ENCODE results near the gene C3orf20. TPM values are rescaled to one million over a fixed set of nuclear protein-coding genes. Genes with fewer than 3 reads are reported as not detected.

C3orf20 gene
- total RNA-seq, 3 donors from 2014 or later = 0.08 to 0.14 TPM; not detected in 1

DNA sequence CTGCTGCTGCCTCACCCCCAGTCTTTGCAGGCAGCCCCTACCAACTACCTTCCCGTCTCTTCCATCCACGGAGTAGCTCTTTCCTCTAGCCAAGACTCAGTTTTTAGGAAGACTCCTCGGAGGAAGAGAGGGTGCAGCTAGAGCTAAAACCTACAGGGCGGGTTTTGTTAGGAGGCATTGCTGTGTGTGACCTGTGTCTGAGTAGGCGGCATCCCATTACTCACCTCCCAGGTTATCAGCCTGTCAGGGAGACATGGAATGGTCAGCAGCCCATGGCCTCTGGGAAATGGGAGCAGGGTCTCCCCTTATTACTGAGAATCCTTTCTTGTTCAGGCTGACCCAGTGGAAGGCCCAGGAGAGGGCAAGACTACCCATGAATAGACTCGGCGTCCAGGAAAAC is 100.1 kb downstream of the C3orf20 start:
- ATAC-seq (no peak), DNase-seq (no peak)
- Mint-ChIP-seq H3K9me3 (peaks cover 9% of the 10 kb centered on the region), H3K27me3 (ENCODE audit: low read depth) (no peaks in the 10 kb centered on the region), H3K4me1 (ENCODE audit: low read depth) (no peaks in the 10 kb centered on the region), H3K4me3 (no peak overlapping the region), H3K36me3 (ENCODE audit: insufficient read depth) (no peaks in the 10 kb centered on the region)

DNA sequence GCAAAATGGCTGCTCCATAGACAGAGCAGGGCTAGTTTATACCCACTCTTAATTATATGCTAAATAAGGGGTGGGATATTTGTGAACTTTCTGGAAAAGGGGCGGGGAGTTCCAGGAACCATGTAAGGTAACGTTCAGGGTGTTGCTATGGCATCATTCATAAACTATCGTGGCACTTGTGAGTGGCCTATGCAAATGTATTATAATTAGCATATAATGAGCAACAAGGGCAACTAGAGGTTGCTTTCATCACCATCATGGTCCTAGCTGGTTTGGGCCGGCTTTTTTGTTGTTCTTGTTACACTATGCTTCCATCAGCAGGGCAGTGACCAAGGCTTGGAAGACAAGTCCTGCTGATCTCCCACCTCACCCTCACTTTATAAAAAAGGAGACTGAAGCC is 100.6 kb downstream of the C3orf20 start:
- peaks cover 9% of the 10 kb centered on the region for H3K9me3 Mint-ChIP-seq
- no peaks in the 10 kb centered on the region for H3K36me3 Mint-ChIP-seq (ENCODE audit: insufficient read depth)
- ATAC-seq (no peak), DNase-seq (no peak)
- H3K4me1 Mint-ChIP-seq (ENCODE audit: low read depth) = no peaks in the 10 kb centered on the region
- H3K27me3 Mint-ChIP-seq (ENCODE audit: low read depth) = no peaks in the 10 kb centered on the region
- H3K4me3 Mint-ChIP-seq = no peak overlapping the region

DNA sequence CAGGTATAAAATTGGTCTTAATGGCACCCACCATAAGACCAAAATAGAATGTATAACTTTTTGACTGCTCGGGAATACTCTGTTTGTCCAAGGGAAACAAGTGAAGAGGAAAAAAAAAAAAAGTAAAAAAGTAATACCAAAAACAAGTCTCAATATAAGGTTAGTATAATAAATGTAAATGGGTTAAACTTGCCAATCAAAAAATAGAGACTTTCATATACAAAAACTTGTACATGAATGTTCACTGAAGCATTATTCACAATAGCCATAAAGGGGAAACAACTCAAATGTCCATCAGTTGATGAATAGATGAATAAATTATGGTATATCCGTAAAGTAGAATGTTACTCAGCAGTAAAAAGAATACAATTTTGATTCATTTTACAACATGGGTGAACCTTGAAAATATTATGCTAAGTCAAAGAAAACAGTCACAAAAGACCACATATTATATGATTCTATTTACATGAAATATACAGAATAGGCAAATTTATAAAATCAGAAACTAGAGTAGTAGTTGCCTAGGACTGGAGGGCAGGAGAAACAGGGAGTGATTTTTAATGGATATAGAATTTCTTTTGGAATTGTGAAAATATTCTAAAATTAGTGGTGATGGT is 104.2 kb downstream of the C3orf20 start:
- ATAC-seq (no peak), DNase-seq (no peak)
- Mint-ChIP-seq H3K27me3 (ENCODE audit: low read depth) (no peaks in the 10 kb centered on the region), H3K4me1 (ENCODE audit: low read depth) (no peaks in the 10 kb centered on the region), H3K36me3 (ENCODE audit: insufficient read depth) (no peaks in the 10 kb centered on the region), H3K4me3 (no peak overlapping the region), H3K9me3 (peaks cover 9% of the 10 kb centered on the region)

DNA sequence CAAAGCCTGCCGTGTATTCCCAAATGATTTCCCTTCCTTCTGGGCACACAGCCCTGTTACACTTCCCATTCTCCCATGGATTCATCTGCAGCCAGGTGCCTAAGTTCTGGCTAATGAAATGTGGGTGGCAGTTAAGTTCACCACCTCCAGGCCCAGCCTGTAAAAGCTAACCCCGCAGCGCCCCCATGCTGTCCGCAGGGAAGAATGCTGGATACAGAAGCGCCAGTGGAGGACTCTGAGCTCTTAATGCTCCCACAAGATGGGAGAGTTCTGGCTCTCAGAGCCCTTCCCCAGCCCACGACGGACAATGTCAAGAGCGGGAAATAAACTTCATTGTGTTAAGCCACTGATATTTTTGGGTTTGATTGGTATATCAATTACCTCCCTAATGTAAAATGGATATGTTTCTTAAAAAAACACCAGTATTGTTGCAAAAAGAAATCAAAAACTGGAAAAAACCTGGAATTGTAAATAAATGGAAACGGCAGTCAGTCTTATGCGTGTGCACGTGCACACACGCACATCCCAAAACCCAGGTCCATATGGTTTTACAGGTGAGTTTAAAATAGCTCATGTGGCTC is 106.1 kb downstream of the C3orf20 start:
- peaks cover 4% of the 10 kb centered on the region for H3K27me3 Mint-ChIP-seq (ENCODE audit: low read depth)
- H3K4me3 Mint-ChIP-seq = no peak overlapping the region
- H3K4me1 Mint-ChIP-seq (ENCODE audit: low read depth) = no peaks in the 10 kb centered on the region
- no peak for ATAC-seq
- peaks cover 9% of the 10 kb centered on the region for H3K9me3 Mint-ChIP-seq
- no peaks in the 10 kb centered on the region for H3K36me3 Mint-ChIP-seq (ENCODE audit: insufficient read depth)
- no peak for DNase-seq

DNA sequence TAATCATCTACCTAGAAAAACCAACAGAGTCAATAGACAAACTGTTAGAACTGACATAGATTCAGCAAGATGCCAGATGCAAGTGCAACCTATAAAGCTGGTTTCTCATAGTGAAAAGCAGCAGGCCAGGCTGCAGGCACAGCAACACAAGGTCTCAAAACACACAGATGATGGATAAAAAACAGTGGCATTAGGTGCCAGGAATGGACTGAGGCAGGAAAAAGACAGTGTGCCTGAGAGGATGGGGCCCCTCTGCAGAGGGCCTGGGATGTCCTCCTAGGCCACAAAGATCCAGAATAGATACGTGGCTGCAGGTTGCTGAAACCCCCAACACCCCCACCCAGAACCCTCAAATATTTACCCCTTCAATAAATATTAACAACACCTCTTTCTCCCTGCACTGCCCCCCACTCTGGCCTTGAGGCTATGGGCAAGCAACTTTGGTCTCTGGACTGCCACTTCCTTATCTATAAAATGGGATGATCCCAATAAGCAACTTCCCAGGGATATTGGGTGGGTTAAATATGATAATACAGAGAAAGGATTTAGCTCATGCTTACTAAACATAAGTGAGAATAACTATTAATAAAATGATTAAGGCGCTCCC is 108.6 kb downstream of the C3orf20 start:
- no peak for DNase-seq
- Mint-ChIP-seq H3K9me3 (peaks cover 8% of the 10 kb centered on the region), H3K36me3 (ENCODE audit: insufficient read depth) (no peaks in the 10 kb centered on the region), H3K4me1 (ENCODE audit: low read depth) (no peaks in the 10 kb centered on the region), H3K27me3 (ENCODE audit: low read depth) (peaks cover 5% of the 10 kb centered on the region), H3K4me3 (no peak overlapping the region)
- no peak for ATAC-seq

DNA sequence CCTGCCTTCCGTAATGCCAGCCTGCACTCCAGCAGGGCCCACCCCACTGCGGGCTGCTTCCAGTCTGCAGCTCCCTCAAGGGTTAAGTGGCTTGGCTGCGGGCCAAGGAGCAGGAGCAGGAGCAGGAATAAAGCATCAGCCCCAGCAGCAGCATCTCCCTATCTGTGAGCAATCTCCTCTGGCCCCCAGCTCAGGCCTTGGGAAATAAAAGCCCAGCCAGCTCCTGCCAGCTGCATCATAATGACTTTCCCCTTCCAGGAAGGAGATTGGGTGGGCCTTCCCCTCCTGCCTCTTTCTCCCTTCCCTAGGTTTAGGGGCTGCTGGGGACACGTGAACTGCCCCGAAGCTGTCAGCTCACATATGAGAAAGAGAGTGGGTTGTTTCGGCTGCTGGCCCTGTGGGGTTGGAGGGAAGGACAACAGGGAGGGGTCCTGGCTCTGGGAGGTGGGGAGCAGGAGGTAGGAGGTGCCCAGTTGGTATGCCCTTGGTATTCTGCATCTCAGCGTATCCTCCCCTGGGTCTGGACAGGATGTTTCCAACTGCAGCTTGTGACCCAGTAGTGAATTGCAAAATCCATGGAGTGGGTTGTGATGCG is 109.2 kb downstream of the C3orf20 start:
- ATAC-seq = no peak
- no peaks in the 10 kb centered on the region for H3K36me3 Mint-ChIP-seq (ENCODE audit: insufficient read depth)
- no peaks in the 10 kb centered on the region for H3K4me1 Mint-ChIP-seq (ENCODE audit: low read depth)
- H3K9me3 Mint-ChIP-seq = peaks cover 2% of the 10 kb centered on the region
- H3K4me3 Mint-ChIP-seq = no peak overlapping the region
- DNase-seq = no peak
- peaks cover 5% of the 10 kb centered on the region for H3K27me3 Mint-ChIP-seq (ENCODE audit: low read depth)

DNA sequence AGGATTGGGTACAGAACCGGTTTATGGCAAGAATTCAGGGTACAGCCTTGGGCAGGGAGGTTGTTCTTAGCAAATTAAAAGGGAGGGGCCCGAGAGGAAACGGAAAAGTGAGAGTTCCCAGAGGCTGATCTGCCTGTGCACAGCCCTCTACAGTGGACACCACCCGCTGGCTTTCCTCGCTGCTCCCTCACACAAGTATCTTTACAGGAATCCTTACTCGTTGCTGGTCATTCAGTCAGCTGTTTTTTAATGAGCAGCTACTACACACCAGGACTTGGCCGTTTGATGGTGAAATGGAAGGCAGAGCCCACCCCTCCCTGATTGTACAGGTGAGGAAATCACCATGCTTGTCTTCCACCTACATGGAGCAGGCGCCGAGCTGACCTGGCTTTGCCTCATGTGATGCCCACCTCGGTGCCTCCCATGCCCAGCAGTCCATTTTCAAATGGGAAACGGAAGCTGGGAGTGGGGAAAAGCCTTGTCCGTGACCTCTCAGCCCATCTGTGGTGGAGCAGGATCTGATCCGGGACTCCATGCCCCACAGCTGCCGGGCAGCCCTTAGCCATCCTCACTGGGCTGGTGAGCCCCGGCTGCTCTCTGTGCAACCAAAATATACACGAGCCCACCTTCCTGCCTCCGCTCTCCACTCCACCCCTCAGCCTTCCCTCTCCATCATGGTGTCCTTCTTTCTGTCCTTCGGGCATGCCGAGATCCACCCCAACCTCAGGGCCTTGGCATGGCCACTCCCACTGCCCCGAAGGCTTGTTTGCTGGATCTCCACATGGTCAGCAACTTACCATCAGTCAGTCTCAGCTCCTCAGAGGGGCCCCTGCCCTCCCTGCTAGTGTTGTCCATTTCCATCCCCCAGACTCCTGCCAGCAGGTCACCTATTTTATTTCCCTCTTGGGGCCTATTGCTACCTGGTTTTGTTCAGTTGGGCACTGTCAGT is 110.5 kb downstream of the C3orf20 start:
- Mint-ChIP-seq H3K9me3 (no peaks in the 10 kb centered on the region), H3K27me3 (ENCODE audit: low read depth) (peaks cover 8% of the 10 kb centered on the region), H3K4me3 (no peak overlapping the region), H3K4me1 (ENCODE audit: low read depth) (no peaks in the 10 kb centered on the region), H3K36me3 (ENCODE audit: insufficient read depth) (no peaks in the 10 kb centered on the region)
- ATAC-seq (no peak), DNase-seq (no peak)

DNA sequence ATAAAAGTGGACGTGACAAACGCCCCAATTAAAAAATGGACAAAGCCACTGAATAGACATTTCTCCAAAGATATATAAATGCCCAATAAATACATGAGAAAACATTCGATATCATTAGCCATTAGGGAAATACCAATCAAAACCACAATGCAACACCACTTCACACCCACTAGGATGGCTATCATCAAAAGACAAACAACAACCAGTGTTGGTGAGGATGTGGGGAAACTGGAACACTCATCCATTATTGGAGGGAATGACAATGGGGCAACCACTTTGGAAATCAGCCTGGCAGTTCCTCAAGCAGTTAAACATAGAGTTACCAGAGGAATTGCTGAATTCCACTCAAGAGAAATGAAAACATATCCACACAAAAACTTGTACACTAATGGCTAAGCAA is 111.4 kb downstream of the C3orf20 start:
- Mint-ChIP-seq H3K27me3 (ENCODE audit: low read depth) (peaks cover 15% of the 10 kb centered on the region), H3K9me3 (no peaks in the 10 kb centered on the region), H3K4me1 (ENCODE audit: low read depth) (no peaks in the 10 kb centered on the region), H3K4me3 (no peak overlapping the region), H3K36me3 (ENCODE audit: insufficient read depth) (no peaks in the 10 kb centered on the region)
- no peak for ATAC-seq
- no peak for DNase-seq

DNA sequence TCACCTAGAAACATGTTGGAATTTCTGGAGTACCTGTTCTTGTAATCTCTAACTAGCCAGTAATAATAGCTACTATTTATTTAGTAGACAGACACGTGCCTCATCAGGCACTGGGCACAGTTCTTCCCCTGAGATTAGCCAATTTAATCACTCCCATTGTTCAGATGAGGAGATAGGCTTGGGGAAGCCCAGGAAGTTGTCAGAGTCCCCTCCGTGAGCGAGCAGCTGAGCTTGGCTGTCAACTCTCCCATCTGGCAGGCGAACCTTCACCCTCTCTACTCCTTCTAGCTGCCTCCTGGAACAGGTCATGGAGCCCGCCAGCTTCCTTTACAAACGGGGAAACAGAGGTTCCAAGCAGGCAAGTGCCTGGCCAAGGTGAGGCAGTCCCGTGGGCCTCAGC is 112.7 kb downstream of the C3orf20 start:
- DNase-seq = no peak

DNA sequence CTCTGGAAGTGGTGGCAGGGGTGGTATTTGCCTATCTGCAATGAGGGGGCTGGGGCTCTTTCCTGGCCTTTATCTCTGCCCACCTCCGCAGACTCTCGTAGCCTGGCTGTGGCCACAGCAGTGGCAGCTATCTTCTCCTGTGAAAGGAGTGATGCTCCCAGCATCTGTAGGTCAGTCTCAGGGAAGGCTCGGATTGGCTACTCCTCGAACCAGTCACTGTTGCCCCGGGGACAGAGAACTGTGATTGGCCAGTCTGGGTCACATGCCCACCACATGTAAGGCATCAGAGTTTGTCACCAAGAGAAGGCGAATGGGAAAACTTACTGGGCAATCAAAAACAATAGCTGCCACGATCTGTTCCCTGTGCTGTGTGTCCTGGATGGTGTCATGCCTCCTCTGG is 113.7 kb downstream of the C3orf20 start:
- H3K4me3 Mint-ChIP-seq = no peak overlapping the region
- no peaks in the 10 kb centered on the region for H3K9me3 Mint-ChIP-seq
- ATAC-seq (no peak), DNase-seq (no peak)
- peaks cover 18% of the 10 kb centered on the region for H3K27me3 Mint-ChIP-seq (ENCODE audit: low read depth)
- no peaks in the 10 kb centered on the region for H3K36me3 Mint-ChIP-seq (ENCODE audit: insufficient read depth)
- H3K4me1 Mint-ChIP-seq (ENCODE audit: low read depth) = no peaks in the 10 kb centered on the region

More for the DNA sequence above, 112.7 kb downstream of the C3orf20 start:
- no peak overlapping the region for H3K4me3 Mint-ChIP-seq
- H3K36me3 Mint-ChIP-seq (ENCODE audit: insufficient read depth) = no peaks in the 10 kb centered on the region
- peaks cover 18% of the 10 kb centered on the region for H3K27me3 Mint-ChIP-seq (ENCODE audit: low read depth)
- H3K9me3 Mint-ChIP-seq = no peaks in the 10 kb centered on the region
- no peak for ATAC-seq
- no peaks in the 10 kb centered on the region for H3K4me1 Mint-ChIP-seq (ENCODE audit: low read depth)

DNA sequence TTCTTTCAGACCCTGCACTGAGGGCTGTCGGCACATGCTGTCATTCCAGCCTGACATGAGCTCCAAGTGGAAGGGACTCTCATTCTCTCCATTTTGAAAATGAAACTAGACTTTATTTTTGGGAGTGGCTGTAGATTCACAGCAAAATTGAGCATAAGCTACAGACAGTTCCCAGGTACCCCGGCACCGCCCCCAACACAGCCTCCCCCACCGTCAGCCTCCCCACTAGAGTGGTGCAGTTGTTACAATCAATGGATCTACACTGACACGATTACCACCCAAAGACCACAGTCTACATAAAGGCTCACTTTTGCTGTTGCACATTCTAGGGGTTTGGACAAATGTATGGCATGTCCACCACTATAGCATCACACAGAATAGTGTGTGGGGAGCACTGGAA is 114.3 kb downstream of the C3orf20 start:
- H3K9me3 Mint-ChIP-seq = no peaks in the 10 kb centered on the region
- DNase-seq (no peak), ATAC-seq (no peak)
- H3K27me3 Mint-ChIP-seq (ENCODE audit: low read depth) = peaks cover 18% of the 10 kb centered on the region
- H3K36me3 Mint-ChIP-seq (ENCODE audit: insufficient read depth) = no peaks in the 10 kb centered on the region
- no peak overlapping the region for H3K4me3 Mint-ChIP-seq
- H3K4me1 Mint-ChIP-seq (ENCODE audit: low read depth) = no peaks in the 10 kb centered on the region

DNA sequence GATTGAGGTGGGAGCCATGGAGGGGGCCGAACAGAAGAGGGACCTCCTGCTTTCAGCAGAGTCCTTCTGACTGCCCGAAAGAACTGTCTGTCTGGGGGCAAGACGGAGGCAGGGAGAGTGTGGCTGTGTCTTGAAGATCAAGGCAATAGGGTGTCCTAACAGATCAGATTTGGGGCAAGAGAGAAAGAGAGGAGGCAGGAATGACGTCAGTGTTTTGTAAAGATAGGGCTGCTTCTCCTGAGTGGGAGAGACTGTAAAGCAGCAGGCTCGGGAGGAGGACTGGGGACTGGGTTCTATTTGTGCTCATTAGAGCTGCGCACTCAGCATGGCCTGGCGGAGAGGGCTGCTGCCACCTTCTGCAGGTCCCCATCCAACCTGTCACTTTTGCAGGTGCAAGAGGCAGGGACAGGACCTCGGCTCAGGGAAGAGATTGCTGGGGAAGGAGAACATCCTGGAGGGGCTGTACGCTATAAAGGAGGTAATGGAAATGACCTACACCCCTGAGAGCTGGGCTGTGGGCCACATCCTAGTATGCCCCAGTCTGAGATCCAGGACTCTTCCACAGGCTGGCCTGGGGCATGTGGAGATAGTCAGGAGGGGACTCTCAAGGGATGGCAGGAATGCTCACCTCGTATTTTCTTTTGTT is 114.8 kb downstream of the C3orf20 start:
- no peak for ATAC-seq

DNA sequence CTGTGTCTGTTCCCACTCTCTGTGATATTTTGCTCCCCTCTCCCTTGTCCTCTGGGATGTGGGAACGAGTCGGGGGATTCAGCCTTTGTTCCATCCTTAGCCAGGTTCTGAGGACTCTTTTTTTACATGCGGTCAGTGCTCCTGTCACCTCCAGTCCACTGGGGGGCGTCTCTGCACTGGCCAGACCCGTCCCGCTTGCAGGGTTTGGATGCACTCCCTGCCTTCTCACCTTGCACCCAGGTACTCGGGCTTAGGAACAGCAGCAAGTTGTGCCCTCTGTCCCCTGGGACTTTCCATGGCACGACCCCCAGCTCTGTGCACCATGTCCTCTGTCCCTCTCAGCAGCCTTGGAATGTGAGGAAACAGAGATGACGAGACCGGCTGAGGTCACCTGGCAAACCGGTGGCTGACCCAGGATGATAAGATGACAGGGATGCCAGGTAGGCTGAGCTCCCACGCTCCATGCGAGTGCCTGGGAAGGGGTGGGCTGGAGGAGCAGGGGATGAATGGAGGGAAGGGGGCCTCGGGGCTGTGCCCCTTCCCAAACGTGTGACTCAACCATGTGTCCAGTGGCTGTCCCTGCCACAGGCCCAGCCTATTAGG is 116.5 kb downstream of the C3orf20 start:
- peak; percentile 43 to 54 for ATAC-seq
- no peaks in the 10 kb centered on the region for H3K9me3 Mint-ChIP-seq
- H3K4me3 Mint-ChIP-seq = no peak overlapping the region
- peak; percentile 25 for DNase-seq
- peaks cover 13% of the 10 kb centered on the region for H3K27me3 Mint-ChIP-seq (ENCODE audit: low read depth)
- no peaks in the 10 kb centered on the region for H3K36me3 Mint-ChIP-seq (ENCODE audit: insufficient read depth)
- no peaks in the 10 kb centered on the region for H3K4me1 Mint-ChIP-seq (ENCODE audit: low read depth)

More for the DNA sequence above, 114.8 kb downstream of the C3orf20 start:
- H3K36me3 Mint-ChIP-seq (ENCODE audit: insufficient read depth) = no peaks in the 10 kb centered on the region
- no peaks in the 10 kb centered on the region for H3K4me1 Mint-ChIP-seq (ENCODE audit: low read depth)
- DNase-seq = no peak
- no peaks in the 10 kb centered on the region for H3K9me3 Mint-ChIP-seq
- peaks cover 18% of the 10 kb centered on the region for H3K27me3 Mint-ChIP-seq (ENCODE audit: low read depth)
- no peak overlapping the region for H3K4me3 Mint-ChIP-seq
